SK-N-MC (cell line): ENCODE data around the gene GPM6B.

Experiments used
- DNase-seq: peaks from one replicate; pipeline ENCODE4 v3.0.0-alpha.2; 2011; ENCODE audit warnings: low read depth, low spot score
- H3K27ac ChIP-seq: fragments of 200-600 bp; sonication (generic); 2 replicates; pipeline ENCODE4 v1.5.1; 2016; ENCODE audit warnings: mixed run types
- H3K36me3 ChIP-seq: fragments of 200-600 bp; sonication (generic); 2 replicates; pipeline ENCODE4 v1.6.1; 2017; ENCODE audit warnings: antibody characterized with exemption, low read length, mixed read lengths; ENCODE audit not compliant: insufficient read depth
- H3K4me3 ChIP-seq: fragments of 200-600 bp; sonication (generic); 2 replicates; pipeline ENCODE4 v1.5.1; 2016
- H3K9ac ChIP-seq: fragments of 200-600 bp; sonication (generic); 2 replicates; pipeline ENCODE4 v1.8.0; 2017; ENCODE audit warnings: mixed run types, mixed read lengths; ENCODE audit not compliant: insufficient read length
- H3K9me3 ChIP-seq: fragments of 200-600 bp; sonication (generic); 2 replicates; pipeline ENCODE4 v1.6.1; 2017; ENCODE audit warnings: low read depth, mild to moderate bottlenecking, antibody characterized with exemption, low read length, moderate library complexity, mixed read lengths
- EZH2 ChIP-seq: fragments of 200-600 bp; sonication (generic); IDR thresholded peaks from one replicate; pipeline ENCODE4 v1.6.1; 2017; ENCODE audit warnings: antibody characterized with exemption
- FOXP2 ChIP-seq: optimal IDR thresholded peaks from 2 replicates; pipeline ENCODE3; 2011; ENCODE audit warnings: mild to moderate bottlenecking, moderate library complexity; ENCODE audit not compliant: insufficient read depth; ENCODE audit errors: extremely low read length, control extremely low read depth
- POLR2AphosphoS5 ChIP-seq: IDR thresholded peaks from 2 replicates; pipeline ENCODE4 v1.6.1; 2012; ENCODE audit warnings: mild to moderate bottlenecking, low read depth, low read length, borderline replicate concordance

Gene GPM6B

GRCh38 chrX:13815664-13816063, 1.2 kb downstream of the GPM6B start:
- Histone ChIP-seq H3K9ac (no peak overlapping the region), H3K9me3 (no peaks in the 10 kb centered on the region), H3K27ac (no peak overlapping the region), H3K36me3 (no peaks in the 10 kb centered on the region), H3K4me3 (no peak overlapping the region)
- TF ChIP-seq POLR2AphosphoS5 (no peak), EZH2 (no peak), FOXP2 (no peak)
- DNase-seq: no peak

DNA sequence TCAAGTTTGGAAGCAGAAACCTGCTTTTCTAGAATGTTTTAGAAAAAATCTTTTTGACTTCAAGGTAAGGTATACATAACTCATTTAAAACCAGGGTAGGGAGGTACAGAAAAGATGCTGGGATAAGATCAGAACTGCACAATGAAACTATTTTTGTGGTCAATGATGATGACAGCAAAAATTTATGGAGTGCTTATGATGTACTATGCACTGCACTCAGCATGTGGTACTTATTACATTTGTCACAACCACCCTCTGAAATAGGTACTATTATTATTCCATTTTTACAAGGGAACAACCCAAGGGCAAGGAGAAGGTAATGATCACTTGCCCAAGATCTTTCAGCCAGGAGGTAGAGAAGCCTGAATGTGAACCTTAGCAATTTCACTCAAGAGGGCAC, 8.0 kb downstream of the GPM6B start:
- no peaks in the 10 kb centered on the region for H3K9me3 ChIP-seq
- DNase-seq: no peak
- H3K36me3 ChIP-seq: no peaks in the 10 kb centered on the region
- H3K9ac ChIP-seq: no peak overlapping the region
- H3K27ac ChIP-seq: no peak overlapping the region
- H3K4me3 ChIP-seq: no peak overlapping the region
- TF ChIP-seq EZH2 (no peak), POLR2AphosphoS5 (no peak), FOXP2 (no peak)

GRCh38 chrX:13808293-13808692, 8.6 kb downstream of the GPM6B start:
- no peak for TF ChIP-seq FOXP2
- Histone ChIP-seq H3K9ac (no peak overlapping the region), H3K9me3 (no peaks in the 10 kb centered on the region), H3K27ac (no peak overlapping the region), H3K36me3 (no peaks in the 10 kb centered on the region), H3K4me3 (no peak overlapping the region)
- DNase-seq: no peak

GRCh38 chrX:13805241-13805640, 11.7 kb downstream of the GPM6B start:
- DNase-seq: no peak
- Histone ChIP-seq H3K36me3 (no peaks in the 10 kb centered on the region), H3K9ac (no peak overlapping the region), H3K27ac (no peak overlapping the region), H3K4me3 (no peak overlapping the region), H3K9me3 (no peaks in the 10 kb centered on the region)
- no peak for TF ChIP-seq FOXP2
- TF ChIP-seq EZH2: no peak
- no peak for TF ChIP-seq POLR2AphosphoS5

DNA sequence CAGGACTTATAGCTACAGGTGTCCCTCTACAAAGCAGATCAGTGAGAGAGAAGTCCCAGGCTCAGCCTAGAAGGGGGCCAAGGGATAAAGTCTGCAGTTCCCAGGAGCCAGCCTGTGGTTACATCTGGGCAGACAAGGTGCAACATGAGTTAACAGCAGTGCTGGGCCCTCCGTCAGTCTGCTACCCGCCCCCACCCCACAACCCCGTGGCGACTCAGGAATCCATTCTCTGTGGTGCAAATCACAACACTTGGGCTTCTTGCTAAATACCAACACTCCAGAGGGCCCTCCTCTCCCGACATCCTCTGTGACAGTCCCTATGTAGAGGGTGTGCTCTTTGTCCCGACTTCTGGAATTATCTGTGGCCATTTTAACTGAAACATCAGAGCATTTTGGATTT, 13.8 kb downstream of the GPM6B start:
- H3K36me3 ChIP-seq: no peaks in the 10 kb centered on the region
- H3K9me3 ChIP-seq: no peaks in the 10 kb centered on the region
- TF ChIP-seq EZH2 (no peak), POLR2AphosphoS5 (no peak), FOXP2 (no peak)
- no peak overlapping the region for H3K27ac ChIP-seq
- no peak for DNase-seq
- H3K4me3 ChIP-seq: no peak overlapping the region
- no peak overlapping the region for H3K9ac ChIP-seq

- Histone ChIP-seq H3K4me3 (no peak overlapping the region), H3K9me3 (no peaks in the 10 kb centered on the region), H3K36me3 (no peaks in the 10 kb centered on the region), H3K9ac (no peak overlapping the region), H3K27ac (no peak overlapping the region)
- no peak for DNase-seq
- TF ChIP-seq FOXP2 (no peak), POLR2AphosphoS5 (no peak), EZH2 (no peak)
Observed at GRCh38 chrX:13798184-13798583, 18.7 kb downstream of the GPM6B start.

DNA sequence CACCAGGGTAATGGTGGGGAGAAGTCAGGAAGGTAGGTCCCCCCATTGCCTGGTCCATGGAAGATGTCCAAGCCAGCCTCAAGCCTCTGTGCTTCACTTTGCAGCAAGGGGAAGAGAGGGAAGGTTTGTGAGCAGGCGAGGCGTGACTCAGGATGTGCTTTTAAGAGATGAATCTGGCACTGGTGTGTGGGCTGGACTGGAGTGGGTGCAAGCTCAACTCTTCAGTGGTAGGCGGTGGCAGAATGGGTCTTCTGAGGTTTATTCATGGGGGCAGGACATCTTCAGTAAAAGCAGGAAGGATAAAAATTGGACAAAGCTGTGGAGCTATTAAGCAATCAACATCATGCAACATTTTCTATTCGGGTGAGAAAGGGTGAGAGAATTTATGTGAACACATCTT, 19.4 kb downstream of the GPM6B start:
- Histone ChIP-seq H3K36me3 (no peaks in the 10 kb centered on the region), H3K27ac (no peak overlapping the region), H3K9me3 (no peaks in the 10 kb centered on the region), H3K9ac (no peak overlapping the region), H3K4me3 (no peak overlapping the region)
- DNase-seq: no peak
- TF ChIP-seq POLR2AphosphoS5 (no peak), EZH2 (no peak), FOXP2 (no peak)

GRCh38 chrX:13794417-13794816, 22.5 kb downstream of the GPM6B start:
- Histone ChIP-seq H3K9ac (no peak overlapping the region), H3K4me3 (no peak overlapping the region), H3K9me3 (no peaks in the 10 kb centered on the region), H3K27ac (no peak overlapping the region), H3K36me3 (no peaks in the 10 kb centered on the region)
- DNase-seq: no peak
- TF ChIP-seq EZH2: no peak

- no peak overlapping the region for H3K27ac ChIP-seq
- H3K4me3 ChIP-seq: no peak overlapping the region
- no peak for TF ChIP-seq FOXP2
- TF ChIP-seq POLR2AphosphoS5: no peak
- TF ChIP-seq EZH2: no peak
- no peaks in the 10 kb centered on the region for H3K36me3 ChIP-seq
- no peaks in the 10 kb centered on the region for H3K9me3 ChIP-seq
- DNase-seq: no peak
- H3K9ac ChIP-seq: no peak overlapping the region
Observed at GRCh38 chrX:13793897-13794296, 23.0 kb downstream of the GPM6B start.

GRCh38 chrX:13791559-13791958, 25.3 kb downstream of the GPM6B start:
- no peak overlapping the region for H3K27ac ChIP-seq
- no peaks in the 10 kb centered on the region for H3K9me3 ChIP-seq
- no peak overlapping the region for H3K9ac ChIP-seq
- TF ChIP-seq EZH2: no peak
- TF ChIP-seq POLR2AphosphoS5: no peak
- DNase-seq: no peak
- H3K36me3 ChIP-seq: no peaks in the 10 kb centered on the region
- no peak overlapping the region for H3K4me3 ChIP-seq
